ENCODE measurements around the gene ZNF415.
"Not testable (repeated sequence)": the region's sequence is repeated elsewhere in the genome, so short reads cannot be mapped to it uniquely, and the experiment has no call there.

Gene ZNF415

GRCh38 chr19:53132141-53132991 lies at the start of gene ZNF415:
Gene ZNF415 (minus strand): TSS chr19:53132910. CDS start chr19:53122676, 10,234 bp downstream.
- FAIRE-seq, result no peak

GRCh38 chr19:53182202-53182601 lies 49.5 kb upstream of the ZNF415 start:
- FAIRE-seq, result no peak

GRCh38 chr19:53177986-53178385 lies 45.3 kb upstream of the ZNF415 start:
- FAIRE-seq, result no peak

- no peak for FAIRE-seq
Observed at GRCh38 chr19:53172889-53173288, 40.2 kb upstream of the ZNF415 start.

- no peak for FAIRE-seq
Observed at GRCh38 chr19:53165691-53166091, 33.0 kb upstream of the ZNF415 start.

- FAIRE-seq, result no peak
Observed at GRCh38 chr19:53161123-53161522, 28.4 kb upstream of the ZNF415 start.

DNA sequence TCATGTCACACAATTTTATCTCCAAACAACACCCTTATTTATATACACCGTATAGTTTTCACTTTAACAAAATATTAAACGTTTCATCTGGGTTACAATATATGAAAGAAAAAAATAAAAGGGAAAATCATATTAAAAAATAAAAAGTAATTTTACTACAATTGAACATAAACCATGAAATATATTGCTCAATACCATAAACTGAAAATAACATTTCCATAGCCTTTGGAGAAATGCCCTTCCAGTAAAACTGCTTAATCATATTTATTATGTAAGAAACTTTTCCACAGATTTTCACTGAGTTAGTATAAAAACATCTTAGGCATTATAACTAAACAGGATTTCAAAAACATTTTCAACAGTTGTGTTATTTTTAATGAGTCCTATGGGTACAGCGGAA lies 27.6 kb upstream of the ZNF415 start:
- FAIRE-seq, result no peak

DNA sequence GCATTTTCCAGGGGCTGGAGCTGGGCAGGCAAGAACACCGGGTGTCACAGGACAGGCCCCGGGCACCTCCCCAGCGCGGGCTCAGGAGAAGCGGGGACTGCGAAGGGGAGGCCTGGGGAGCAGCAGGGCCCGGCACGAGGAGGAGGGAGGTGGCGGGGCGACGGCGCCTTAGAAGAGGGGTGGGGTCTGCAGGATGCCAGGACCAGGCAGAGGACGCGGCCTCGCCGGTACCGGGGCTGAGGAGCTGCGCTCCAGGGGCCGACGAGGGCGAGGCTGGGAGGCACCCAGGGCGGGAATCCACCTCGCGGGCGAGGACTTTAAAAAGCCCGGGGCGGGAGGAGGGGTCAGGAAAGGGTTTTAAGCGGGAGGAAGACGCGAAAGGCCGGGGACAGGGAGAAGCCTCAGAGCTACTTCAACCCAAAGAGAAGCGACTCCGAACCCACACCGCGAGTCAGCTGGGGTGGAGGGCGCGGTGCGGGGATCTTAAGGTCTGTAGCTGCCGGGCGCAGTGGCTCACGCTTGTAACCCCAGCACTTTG lies 25.5 kb upstream of the ZNF415 start:
- FAIRE-seq, result no peak

DNA sequence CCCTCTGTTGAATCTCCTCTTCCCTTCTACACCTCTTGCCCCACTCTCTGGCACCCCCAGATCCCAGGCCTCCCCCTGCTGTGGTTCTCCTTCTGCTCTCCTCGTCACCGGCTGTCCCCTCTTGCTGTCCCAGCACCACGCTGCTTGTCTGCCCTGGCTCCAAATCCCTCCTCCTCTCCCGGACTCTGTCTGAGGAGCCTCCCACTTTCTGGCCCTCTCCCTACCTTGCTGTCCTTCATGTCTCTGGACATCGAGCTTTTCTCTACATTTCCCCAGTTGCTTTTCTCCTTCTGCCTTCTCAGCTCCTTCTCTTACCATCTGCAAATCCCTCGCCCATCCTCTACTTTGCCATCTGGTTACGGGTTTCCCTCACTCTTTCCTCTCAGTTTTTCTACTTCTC lies 24.9 kb upstream of the ZNF415 start:
- no peak for FAIRE-seq

GRCh38 chr19:53156850-53157249 lies 24.1 kb upstream of the ZNF415 start:
- FAIRE-seq, result no peak

DNA sequence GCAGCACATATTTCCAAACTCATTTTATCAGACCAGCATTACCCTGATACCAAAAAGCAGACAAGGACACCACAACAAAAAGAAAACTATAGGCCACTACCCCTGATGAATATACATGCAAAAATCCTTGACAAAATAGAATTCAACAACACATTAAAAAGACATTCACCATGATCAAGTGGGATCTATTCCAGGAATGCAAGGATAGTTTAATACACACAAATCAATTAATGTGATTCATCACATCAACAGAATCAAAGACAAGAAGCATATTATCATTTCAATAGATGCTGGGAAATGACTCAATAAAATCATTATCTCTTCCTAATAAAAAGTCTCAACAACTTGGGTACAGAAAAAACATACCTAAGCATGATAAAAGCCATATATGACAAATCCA lies 14.9 kb upstream of the ZNF415 start:
- no peak for FAIRE-seq

DNA sequence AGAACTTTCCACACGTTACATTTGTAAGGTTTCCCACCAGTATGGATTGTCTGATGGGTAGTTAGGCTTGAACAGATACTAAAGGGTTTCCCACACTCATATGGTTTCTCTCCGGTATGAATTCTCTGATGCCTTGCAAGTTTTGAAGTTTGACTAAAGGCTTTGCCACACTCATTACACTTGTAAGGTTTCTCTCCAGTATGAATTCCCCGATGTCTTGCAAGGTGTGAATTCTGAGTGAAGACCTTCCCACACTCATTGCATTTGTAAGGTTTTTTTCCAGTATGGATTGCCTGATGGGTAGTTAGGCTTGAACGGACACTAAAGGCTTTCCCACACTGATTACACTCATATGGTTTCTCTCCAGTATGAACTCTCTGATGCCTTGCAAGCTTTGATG lies 7.6 kb upstream of the ZNF415 start:
- FAIRE-seq, result no peak

GRCh38 chr19:53136432-53136831 lies 3.7 kb upstream of the ZNF415 start:
- FAIRE-seq, result no peak

DNA sequence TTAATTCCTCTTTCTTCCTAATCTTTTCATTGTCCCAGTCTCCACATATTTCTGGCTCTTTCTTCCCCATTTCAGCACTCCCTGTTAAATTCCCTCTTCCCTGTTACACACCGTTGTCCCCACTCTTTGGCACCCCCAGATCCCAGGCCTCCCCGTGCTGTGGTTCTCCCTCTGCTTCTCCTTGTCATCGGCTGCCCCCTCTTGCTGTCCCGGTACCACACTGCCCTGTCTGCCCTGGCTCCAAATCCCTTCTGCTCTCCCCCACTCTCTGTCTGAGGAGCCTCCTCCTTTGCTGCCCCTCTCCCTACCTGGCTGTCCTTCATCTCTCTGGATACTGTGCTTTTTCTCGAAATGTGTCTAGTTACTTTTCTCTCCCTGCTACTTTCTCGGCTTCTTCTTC lies 983 bp downstream of the ZNF415 start:
- no peak for FAIRE-seq

DNA sequence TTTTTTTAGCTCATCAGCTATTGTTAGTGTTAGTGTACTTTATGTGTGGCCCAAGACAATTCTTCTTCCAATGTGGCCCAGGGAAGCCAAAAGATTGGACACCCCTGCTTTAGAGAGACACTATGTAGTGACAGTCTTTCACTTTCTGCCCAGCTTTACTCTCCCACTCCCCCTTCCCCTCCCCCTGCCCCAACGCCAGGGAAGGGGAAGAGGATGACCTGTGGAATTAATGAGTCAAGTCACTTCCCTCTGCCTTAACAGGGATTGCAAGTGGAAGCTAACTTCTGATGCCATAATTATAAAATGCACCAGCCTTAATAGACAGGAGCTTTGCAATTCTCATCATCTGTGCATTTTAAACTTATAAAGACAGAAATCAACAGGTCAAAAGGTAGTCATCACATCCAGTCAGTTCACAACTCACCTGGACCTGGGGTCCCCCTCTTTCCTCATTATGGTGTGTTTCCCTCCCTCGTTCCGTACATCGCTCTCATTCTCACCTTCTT lies 1.6 kb downstream of the ZNF415 start:
- no peak for FAIRE-seq

DNA sequence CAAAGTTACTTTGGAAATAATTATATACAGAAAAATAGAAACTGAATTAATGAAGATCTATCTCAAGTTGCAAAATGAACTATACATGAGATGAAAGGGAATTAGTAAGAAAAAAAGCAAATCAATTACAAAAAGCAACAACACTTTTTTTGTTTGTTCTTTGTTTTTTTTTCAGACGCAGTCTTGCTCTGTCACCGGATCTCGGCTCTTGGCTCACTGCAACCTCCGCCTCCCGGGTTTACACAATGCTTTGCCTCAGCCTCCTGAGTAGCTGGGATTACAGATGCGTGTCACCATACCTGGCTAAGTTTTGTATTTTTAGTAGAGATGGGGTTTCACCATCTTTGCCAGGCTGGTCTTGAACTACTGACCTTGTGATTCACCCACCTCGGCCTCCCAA lies 2.2 kb downstream of the ZNF415 start:
- FAIRE-seq, result no peak

DNA sequence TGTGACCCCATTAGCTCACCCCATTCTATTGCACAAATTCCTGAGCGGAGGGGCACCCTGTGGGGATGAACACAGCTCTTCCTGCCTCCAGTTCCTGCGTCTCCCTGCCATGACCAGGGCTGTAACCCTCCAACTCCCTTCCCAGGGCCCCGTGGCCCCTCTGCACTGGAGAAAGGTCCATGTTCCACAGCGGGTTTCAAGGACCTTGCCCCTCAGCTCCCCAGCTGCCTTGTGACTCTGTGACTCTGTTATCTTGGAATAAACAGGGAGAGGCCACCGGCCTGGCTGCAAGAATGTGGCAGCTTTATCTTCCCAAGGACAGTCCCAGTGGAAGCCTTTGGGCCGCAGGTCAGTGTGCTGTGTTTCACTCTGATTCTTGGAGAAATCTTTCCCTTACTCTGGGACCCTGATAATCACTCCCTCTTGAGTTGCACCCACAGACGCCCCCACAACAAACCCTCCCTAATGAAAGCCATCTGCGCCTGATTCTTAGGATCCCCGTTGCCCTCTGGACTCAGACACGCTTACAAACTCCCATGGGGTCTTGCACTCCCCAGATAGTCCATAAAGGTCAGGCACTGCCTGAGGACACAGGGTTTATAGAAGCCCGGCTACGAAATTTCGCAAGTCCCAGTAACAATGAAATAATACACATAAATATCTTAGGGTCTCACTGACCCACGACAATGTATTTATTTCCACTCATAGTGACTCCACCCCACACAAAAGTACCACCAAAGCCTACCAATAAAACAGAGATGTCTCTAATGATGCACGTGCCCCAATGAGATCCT lies 5.8 kb downstream of the ZNF415 start:
- not testable (repeated sequence) for FAIRE-seq

DNA sequence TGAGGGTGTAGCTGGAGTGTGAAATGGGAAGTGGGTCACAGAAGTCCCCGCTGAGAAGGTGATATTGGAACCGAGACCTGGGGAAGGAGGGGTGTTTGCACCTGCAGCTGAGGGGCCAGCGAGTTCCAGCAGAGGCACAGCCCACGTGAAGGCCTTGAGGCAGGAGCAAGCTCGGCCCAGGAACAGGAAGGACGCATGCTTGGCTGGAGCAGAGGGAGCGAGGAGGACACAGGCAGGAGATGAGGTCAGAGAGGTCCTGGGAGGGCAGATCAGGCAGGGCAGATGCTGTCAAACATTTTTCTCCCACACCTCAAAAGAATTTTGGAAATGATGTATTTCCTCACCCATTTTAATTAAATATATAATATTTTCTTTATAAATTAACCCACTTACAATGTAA lies 9.3 kb downstream of the ZNF415 start:
- FAIRE-seq, result no peak

- no peak for FAIRE-seq
Observed at GRCh38 chr19:53112286-53112685, 20.4 kb downstream of the ZNF415 start.

GRCh38 chr19:53109527-53109926 lies 23.2 kb downstream of the ZNF415 start:
- no peak for FAIRE-seq

GRCh38 chr19:53103234-53104203 lies 29.2 kb downstream of the ZNF415 start, which contains the start of gene ZNF160:
Gene ZNF160 (minus strand): TSS chr19:53103422. CDS start chr19:53086276, 17,146 bp downstream.
- peak; percentile 79 for FAIRE-seq

- FAIRE-seq, result no peak
Observed at GRCh38 chr19:53102756-53103233, 29.9 kb downstream of the ZNF415 start.

Measured in TTC549 (cell line).